Measurements from ENCODE around the gene CLRN2.
"Not testable (repeated sequence)": the region's sequence is repeated elsewhere in the genome, so short reads cannot be mapped to it uniquely, and the experiment has no call there.

CLRN2 gene

DNA sequence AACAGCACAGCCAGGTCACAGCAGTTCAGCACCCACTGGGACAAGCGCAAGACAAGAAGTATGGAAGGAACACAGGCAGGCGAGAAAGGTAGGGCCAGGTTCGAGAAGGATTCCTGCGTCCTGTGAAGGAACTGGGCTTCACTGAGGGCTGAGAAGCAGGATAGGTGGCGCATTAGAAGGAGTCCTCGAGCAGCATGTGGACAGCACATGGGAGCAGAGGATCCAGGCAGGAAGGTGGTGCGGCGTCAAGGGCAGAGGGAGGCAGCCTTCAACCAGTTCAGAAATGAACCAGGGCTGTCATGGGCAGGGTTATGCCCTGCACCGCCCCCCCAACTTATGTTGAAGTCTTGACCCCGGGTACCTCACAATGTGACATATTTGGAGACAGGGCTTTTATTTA is 31.3 kb downstream of the CLRN2 start:
- no peak for DNase-seq

DNA sequence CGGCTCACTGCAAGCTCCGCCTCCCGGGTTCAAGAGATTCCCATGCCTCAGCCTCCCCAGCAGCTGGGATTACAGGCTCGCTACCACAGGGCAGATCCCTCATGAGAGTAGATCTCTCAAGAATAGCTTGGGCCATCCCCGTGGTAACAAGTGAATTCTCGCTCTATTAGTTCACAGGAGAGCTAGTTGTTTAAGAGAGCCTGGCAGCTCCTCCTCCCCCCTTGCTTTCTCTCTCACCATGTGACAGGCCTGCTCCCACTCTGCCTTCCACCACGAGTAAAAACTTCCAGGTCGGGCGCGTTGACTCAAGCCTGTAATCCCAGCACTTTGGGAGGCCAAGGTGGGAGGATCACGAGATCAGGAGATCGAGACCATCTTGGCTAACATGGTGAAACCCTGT is 31.7 kb downstream of the CLRN2 start:
- DNase-seq, result no peak

DNA sequence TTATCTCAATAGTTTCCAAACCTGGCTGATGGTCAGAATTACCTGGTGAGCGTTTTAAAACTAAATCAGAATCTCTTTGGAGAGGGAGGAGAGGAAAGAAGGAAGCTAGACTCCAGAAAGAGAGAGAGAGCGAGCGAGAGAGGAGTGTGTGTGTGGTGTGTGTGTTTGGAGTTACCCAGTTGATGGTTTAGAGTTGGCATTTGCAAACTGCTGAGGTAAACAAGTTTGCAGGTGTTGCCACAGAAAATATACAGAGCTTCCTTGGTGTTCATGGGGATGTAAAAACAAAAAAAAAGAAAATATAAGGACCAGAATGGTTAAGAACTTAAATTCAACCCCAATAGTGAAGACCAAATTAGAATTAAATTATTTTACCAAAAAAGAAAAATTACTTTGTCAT is 35.6 kb downstream of the CLRN2 start:
- DNase-seq, result no peak

DNA sequence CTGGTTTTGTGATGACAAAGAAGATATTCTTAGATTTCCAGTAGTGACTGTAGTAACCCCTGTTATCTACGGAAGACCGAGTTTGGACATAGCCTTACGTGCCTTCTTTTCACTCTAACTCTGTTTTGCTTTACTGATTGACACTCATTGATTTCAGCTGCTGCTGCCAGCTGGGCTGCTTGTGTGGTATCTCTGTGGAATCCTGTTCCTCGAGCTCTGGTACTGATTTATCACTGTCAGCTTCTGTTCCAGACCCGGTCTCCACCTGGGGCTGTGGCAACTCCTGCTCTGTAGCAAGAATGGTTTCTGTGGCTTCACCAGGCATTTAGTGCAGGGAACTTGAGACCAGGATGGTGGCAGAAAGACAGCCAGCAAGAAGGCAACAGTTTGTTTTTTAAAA is 37.5 kb downstream of the CLRN2 start:
- no peak for DNase-seq

DNA sequence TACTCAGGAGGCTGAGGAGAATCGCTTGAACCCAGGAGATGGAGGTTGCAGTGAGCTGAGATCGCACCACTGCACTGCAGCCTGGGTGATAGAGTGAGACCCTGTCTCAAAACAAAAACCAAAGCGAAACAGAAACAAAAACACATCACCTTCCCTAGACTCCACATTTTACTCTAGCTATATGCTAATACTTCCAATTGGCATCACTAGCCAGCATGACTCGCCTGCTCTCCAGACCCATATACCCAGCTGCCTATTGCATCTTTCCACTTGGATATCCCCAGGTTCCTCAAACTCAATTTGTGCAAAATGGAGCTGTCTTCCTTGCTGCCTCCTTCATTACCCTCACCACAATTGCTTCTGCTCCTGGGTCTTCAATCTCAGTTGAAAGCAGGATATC is 39.6 kb downstream of the CLRN2 start:
- DNase-seq, result no peak

- DNase-seq, result no peak
Measured at GRCh38 chr4:17556498-17556897, 41.5 kb downstream of the CLRN2 start.

DNA sequence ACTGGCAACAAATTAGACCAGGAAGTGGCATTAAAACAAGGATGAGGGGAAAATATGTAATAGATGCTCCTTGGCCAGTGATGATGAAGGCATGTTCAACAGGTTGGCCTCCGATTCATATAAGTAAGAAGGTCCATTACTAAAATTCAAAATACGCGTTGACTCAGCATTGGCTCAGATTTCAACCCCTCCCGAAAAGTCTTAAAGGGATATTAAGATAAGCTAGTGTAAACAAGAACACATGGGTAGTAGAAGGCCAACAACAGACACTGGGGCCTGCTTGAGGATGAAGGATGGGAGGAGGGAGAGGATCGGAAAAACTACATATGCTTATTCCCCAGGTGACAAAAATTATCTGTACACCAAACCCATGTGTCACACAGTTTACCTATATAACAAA is 42.9 kb downstream of the CLRN2 start:
- DNase-seq, result no peak

GRCh38 chr4:17558941-17559708 is 44.2 kb downstream of the CLRN2 start:
- DNase-seq, result no peak

DNA sequence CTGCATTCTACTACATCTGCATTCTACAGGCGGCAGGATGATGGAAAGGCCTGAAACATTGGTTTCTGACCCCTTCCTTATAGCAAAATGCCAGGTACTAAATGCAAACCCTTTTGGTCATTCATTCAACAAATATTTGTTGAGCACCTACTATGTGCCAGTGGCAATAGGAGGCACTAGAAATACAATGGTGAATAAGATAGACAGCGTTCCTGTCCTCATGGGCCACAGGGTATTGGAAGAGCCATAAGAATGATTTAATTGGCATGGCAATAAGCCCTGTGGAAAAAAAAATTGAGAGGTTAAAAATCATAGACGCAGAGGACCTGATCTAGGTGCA is 44.7 kb downstream of the CLRN2 start:
- DNase-seq, result no peak

- no peak for DNase-seq
Measured at GRCh38 chr4:17560065-17560673, 45.2 kb downstream of the CLRN2 start.

DNA sequence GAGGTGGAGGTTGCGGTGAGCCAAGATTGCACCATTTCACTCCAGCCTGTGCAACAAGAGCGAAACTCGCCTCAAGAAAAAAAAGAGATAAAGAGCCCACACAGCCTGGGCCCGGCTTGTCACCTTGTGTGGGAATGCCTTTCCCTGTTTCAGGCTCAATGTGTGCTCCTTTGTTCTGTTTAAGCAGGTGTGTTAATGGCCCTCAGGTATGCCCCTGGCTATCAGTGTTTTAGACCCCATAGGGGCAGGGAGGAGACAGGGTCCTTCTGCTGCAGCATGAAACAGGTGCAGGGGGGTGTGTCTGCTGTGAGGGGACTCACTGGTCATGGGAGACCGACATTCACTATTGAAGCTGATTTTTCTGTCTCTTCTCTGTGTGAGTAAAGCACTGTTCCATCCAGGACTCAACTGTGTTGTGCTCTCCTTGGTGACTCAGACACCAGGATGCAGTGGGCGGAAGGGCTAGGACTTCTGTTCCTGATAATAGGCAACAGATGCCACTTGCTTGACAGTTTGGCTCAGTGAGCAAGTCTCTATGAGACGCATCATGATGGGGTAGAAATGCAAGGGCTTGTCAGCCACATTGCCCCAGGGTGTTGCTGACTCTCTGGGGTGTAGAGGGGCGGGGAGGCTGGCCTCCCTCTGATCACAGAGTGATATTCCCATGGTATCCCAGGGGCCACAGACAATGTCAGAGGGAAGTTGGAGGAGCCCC is 46.4 kb downstream of the CLRN2 start:
- DNase-seq, result no peak

GRCh38 chr4:17562157-17562556 is 47.2 kb downstream of the CLRN2 start:
- DNase-seq, result no peak

- DNase-seq, result no peak
Measured at GRCh38 chr4:17565846-17566245, 50.9 kb downstream of the CLRN2 start.

- DNase-seq, result no peak
Measured at GRCh38 chr4:17567271-17567670, 52.3 kb downstream of the CLRN2 start.

DNA sequence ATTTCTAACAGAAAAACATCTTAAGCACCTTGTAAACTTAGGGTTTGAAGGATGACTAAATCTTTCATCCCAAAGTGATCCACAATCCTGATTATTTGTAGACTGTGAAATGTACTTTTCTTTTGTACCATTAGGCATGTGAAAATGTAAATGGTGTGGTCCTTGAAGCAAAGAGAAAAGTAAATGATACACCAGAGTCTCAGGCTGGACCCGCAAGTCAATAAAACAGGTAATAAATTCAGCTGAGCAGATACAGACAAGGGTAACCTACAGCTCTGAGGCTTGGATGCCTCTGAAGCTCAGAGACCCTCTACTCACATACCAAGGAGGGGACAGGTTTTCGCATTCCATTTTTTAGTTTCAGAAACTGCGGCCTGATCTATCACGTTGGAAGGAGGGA is 59.2 kb downstream of the CLRN2 start:
- DNase-seq, result no peak

- DNase-seq, result not testable (repeated sequence)
Measured at GRCh38 chr4:17575177-17575576, 60.2 kb downstream of the CLRN2 start.

Data from activated CD8-positive, alpha-beta memory T cell treated with anti-CD3 and anti-CD28 coated beads, Interleukin-2, amount 50 U/mL, for 4 hours (primary cell).